NCI-H1436 (cell line): Measurements from ENCODE around the gene FSTL3.
A peak's percentile ranks its signal among the peaks of the same experiment; 100 is the strongest.
"Not testable (repeated sequence)": the region's sequence is repeated elsewhere in the genome, so short reads cannot be mapped to it uniquely, and the experiment has no call there.

Source experiments
- DNase-seq: peaks from one replicate; lab custom pipeline; 2025; lab: John Stamatoyannopoulos, UW

Gene FSTL3

DNA sequence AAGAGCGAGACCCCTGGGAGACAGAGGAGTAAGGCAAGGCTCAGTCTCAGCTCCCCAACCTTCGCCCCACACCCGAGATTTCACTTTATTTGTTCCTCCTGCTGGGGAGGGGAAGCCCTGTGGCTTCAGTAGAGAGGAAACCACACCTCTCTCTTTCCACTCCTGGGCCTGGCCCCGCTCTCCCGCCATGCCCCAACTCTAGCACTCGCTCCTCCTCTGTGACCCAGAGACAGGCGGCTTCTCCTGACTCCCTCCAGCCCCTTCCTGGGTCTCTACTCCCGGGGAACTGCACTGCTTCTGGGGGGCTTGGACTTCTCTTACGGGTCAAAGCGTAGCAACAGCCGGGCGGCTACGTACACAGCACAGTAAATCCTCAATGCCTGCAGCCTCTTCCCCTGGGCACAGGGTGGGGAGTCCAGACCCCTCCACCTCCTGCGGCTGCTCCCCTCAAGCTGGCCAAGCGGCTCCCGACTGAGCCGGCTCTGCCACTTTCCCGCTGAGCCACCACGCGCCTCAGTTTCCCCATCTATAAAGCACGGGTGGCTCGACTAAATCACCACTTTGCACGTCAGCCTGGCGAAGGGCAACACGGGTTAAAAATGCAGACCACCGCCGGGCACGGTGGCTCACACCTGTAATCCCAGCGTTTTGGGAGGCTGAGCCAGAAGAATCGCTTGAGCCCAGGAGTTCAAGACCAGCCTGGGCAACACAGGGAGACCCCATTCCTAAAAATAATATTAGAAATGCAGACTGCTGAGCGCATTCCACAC lies 14.6 kb upstream of the FSTL3 start:
- no peak for DNase-seq

DNA sequence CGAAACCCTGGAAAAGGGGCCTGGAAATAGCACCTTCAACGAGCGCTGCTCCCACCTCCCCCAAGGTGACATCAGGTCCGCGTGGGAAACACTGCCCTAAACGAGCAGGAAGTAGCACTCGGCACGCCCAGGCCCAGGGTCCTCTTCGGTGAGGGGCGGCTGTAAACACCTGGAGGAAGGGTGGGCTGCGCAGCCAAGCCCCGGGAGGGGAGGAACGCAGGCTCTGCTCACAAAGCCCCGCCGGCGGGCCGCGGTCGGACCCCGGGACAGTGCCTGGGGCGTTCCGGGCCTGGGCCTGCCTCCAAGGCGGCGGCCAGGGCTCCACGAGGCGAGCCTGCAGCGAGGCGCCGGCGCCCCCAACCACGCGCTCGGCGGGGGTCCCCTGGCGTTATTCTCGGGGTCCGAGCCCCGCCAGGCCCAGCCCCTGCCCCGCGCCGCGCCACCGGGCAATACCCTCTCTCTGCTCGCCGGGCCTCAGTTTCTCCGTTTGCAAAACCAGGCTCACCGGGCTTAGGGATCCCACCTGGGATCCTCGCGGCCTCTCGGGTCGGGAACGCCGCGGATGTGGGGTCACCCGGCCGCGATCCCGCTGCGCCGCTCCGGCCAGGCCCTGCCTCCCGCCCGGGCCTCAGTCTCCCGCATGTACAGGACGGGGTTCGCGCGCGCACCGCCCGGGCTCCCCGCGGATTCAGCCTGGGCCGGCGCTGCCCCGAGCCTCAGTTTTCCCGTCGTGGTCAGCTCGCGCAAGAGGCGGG lies 13.8 kb upstream of the FSTL3 start:
- DNase-seq = peak; percentile 20

DNA sequence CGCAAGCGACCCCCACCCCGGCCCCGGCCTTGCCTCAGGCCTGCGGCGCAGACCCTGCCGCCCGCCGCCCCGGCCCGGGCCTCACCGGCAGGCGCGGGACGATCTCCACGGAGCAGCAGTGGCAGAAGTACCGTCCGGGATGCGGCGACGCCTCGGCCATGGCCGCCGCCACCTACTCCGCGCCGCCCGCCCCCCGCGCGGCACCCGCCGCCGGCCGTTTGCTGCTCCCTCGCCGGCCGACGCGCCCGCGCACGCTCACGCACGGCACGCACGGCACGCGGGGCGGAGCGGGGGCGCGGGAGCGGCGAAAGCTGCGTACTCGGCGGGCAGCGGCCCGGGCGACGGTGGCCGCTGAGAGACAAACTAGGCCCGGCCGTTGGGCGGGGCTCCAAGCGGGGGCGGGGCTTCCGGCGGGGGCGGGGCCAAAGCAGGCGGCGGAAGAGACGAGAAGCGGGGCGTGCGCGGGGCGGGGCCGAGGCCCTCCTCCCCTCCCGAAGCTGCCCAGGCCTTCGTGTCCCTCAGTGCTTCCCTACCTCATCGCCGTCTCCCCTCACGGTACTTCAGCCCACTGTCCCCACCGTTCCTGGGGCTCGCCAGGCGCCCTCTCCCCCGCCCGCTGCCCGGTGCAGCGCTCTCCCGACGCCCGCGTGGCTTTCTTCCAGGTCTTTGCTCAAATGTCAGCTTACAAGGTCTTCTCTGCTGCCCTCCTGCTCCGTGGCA lies 13.1 kb upstream of the FSTL3 start, which contains the start of gene RNF126:
Gene RNF126, minus strand, starts transcription at position 253 of the 720 bp plus-strand sequence. Its CDS starts 93 bp downstream, at position 160.
- peak; percentile 83 for DNase-seq

DNA sequence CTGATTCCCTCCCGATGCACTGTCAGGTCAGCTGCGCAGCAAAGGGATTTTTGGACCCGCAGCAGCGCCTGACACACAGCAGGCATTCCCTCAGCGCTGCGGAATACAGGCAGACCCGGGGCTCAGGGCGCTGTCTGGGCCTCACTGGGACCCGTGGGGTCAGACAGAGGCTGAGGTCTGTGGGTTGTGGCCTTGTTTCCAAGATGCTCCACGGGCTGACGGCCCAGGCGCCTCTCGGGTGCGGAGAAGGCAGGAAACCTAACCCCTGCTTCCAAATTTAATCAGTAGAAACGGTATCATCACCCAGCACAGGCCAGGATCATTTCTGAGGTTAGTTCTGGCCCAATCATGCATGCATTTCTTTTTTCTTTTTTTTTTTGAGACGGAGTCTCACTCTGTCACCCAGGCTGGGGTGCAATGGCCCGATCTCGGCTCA lies 12.5 kb upstream of the FSTL3 start:
- DNase-seq = no peak

DNA sequence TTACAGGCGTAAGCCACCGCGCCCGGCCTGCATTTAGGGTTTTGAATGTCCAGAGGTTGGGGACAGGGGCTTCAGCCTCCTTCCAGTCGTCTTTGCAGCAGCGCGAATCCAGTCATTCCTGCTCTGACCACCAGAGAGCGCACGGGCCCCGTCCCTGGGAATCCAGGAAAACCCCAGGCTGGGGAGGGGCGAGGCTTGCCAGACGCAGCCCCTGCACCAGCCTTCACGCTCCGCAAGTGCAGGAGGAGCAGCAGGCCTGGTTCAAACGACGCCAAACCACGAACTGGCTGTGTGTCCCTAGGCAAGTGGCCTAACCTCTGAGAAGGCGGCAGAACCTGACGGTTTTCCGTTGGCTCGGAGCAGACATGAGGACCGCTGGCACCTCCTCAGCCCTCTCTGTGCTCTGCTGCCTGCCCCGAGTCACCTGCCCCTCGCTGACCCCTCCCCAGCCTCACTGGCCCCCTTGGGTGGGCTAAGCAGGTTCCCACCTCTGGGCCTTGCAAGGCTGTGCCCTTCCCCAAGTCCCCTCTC lies 11.2 kb upstream of the FSTL3 start:
- DNase-seq = peak; percentile 88

DNA sequence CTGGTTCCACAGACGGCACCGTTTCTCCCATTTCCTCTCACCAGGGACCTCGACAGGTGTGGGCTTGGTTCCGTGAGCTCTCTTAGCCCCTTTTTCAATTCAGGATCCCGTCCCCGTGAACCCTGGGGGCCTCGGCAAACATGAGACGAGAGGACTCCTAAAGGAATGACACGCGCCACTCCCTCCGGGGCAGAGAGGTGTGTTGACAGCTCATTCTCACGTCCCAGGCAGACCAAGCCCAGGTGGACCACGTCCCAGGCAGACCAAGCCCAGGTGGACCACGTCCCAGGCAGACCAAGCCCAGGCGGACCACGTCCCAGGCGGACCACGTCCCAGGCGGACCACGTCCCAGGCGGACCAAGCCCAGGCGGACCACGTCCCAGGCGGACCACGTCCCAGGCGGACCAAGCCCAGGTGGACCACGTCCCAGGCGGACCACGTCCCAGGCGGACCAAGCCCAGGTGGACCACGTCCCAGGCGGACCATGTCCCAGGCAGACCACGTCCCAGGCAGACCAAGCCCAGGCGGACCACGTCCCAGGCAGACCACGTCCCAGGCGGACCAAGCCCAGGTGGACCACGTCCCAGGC lies 9.1 kb upstream of the FSTL3 start:
- not testable (repeated sequence) for DNase-seq

DNA sequence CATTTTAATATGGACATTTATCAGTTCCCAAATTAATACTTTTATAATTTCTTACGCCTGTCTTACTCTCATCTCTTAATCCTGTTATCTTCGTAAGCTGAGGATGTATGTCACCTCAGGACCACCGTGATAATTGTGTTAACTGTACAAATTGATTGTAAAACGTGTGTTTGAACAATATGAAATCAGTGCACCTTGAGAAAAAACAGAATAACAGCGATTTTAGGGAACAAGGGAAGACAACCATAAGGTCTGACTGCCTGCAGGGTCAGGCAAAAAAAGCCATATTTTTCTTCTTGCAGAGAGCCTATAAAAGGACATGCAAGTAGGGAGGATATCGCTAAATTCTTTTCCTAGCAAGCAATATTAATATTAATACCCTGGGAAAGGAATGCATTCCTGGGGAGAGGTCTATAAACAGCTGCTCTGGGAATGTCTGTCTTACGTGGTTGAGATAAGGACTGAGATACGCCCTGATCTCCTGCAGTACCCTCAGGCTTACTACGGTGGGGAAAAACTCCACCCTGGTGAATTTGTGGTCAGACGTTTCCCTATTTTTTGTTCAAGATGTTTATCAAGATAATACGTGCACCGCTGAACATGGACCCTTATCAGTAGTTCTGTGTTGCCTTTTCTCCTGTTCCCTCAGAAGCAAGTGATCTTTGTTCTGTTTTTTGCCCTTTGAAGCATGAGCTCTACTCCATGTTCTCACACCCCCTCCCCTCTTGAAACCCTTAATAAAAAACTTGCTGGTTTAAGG lies 7.3 kb upstream of the FSTL3 start:
- not testable (repeated sequence) for DNase-seq

DNA sequence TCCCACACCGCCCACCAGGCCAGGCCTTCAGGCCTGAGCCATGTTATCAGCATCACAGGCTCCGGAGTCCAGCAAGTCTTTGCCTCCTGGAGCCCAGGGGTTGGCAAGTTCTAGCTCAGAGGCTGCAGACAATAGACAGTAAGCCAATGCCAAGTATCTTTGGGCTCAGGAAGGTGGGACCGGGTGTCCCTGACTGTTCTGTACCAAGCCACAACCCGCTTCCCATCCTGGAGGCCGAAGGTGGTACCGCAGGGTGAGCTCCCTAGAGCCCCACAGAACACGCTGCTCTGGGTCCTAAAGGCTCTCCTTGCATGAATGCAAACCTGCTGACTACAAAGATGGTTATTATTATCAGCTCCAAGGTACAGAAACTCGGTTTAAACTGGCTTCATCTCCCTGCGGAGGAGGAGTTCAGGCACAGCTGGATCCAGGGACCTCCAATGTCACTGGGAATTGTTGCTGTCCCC lies 5.5 kb upstream of the FSTL3 start:
- DNase-seq = no peak

DNA sequence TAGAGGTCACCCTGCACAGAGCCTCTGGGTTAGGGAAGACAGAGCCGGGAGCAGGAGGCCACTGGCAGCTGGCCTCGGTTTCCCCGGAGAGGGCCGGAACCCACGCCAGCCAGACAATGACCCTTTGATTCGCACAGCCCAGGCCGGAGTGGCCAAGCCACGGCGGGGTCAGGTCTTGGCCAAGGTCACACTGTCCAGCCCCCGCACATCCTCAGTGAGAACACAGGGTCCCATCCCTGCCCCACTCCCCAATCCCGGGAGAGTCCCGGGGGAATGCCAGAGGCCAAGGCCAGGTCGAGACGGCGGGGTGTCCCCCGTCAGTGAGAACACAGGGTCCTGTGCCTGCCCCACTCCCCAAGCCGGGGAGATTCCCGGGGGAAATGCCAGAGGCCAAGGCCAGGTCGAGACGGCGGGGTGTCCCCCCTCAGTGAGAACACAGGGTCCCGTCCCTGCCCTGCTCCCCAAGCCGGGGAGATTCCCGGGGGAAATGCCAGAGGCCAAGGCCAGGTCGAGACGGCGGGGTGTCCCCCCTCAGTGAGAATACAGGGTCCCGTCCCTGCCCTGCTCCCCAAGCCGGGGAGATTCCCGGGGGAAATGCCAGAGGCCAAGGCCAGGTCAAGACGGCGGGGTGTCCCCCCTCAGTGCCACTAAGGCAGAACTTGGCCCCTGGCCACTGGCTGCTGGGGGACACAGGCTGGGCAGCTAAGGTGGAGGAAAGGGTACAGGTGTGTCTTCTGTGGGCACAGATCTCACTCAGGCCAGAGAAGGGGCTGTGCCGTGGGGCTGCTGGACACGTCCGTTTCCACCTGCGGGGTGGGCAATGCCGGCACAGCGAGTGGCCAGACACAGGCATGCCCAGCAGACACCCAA lies 1.7 kb upstream of the FSTL3 start:
- no peak for DNase-seq

DNA sequence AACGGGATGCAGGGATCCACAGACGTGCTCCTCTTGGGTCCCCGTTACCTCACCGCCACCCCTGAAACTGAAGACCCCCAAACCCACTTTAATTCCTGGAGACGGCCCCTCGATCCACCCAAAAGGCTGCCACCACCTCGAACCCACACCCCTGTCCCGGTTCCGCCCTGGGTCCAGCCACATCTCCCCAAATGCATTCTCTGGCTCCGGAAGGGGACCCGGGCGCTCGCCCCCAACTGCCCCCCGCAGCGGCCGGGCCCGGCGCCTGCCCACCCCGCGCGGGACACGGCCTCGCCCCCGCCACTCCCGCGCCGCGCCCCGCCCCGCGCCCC lies 219 bp upstream of the FSTL3 start:
- DNase-seq = no peak

DNA sequence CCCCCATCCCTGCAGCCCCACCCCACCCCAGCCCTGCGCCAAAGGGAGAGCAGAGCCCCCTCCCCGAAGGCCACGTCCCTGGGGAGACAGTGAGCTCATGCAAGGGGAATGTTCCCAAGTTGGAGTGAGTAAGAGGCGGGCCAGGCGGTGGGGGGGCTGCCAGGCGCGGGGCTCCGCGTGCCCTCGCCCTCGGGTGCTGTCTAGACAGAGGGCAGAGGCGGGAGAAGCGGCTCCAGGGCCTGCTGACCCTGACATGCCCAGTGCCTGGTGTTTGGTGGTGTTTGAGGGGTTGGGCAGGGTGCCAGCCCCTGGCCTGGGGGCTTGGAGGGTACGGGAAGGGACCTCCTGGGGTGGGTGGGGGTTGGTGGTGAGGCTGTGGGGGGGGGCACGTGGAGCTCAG lies 1.0 kb downstream of the FSTL3 start:
- DNase-seq = no peak

DNA sequence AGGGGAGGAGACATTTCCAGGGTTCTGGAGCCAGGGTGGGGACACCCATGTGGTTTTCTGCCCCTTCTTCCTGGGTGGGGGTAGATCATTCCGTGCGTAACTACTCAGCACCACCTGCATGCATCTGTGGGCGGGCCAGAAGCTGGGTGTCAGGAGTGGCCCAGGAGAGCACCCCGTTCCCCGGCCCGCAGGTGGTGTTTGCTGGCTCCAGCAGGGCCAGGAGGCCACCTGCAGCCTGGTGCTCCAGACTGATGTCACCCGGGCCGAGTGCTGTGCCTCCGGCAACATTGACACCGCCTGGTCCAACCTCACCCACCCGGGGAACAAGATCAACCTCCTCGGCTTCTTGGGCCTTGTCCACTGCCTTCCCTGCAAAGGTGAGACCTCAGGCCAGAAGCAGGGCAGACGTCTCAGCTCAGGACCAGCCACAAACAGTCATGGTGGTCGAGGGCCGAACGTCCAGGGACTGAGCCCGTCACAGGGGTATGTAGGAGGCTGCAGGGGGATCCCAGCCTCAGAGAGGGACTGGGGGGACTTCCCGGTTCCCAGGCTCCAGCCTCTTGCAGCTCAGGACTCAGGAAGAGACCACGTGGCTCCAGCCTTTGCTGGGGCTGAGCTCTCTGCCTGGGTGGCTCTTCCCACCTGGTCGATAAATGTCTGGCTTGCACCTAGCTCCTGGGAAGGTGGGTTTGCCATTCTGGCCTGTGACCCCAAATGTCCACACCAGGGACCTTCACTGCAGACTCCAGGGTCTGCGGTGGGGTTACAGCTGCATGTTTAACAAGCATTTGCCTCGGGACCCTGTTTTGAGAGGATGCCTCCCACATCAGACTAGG lies 1.6 kb downstream of the FSTL3 start:
- no peak for DNase-seq

DNA sequence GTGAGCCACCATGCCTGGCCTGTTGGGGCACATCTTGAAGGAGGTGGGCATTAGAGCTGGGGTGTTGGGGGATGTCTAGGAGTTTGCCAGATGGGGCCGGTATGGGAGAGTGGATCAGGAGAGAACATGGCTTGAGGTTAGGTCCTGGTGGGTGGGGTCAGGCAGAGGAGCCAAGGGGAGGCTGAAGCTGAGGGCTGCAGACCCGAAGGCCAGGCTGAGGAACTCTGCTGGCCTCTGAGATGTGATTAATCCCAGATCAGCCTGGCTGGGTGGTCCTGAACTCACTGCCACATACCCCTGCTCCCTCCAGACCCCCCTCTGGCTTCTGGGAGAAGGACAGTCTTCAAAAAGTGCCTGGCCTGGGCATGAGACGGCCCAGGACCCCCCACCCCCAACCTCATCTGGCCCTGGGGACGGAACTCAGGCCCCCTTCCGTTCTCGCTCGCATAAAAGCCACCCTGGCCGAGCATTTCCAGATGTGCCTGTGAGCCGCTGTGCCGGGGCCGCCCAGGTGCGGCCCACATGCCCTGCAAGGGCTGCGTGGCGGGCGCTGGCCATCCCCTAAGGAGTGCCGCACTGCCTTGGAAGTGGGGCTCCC lies 2.7 kb downstream of the FSTL3 start:
- DNase-seq = no peak

DNA sequence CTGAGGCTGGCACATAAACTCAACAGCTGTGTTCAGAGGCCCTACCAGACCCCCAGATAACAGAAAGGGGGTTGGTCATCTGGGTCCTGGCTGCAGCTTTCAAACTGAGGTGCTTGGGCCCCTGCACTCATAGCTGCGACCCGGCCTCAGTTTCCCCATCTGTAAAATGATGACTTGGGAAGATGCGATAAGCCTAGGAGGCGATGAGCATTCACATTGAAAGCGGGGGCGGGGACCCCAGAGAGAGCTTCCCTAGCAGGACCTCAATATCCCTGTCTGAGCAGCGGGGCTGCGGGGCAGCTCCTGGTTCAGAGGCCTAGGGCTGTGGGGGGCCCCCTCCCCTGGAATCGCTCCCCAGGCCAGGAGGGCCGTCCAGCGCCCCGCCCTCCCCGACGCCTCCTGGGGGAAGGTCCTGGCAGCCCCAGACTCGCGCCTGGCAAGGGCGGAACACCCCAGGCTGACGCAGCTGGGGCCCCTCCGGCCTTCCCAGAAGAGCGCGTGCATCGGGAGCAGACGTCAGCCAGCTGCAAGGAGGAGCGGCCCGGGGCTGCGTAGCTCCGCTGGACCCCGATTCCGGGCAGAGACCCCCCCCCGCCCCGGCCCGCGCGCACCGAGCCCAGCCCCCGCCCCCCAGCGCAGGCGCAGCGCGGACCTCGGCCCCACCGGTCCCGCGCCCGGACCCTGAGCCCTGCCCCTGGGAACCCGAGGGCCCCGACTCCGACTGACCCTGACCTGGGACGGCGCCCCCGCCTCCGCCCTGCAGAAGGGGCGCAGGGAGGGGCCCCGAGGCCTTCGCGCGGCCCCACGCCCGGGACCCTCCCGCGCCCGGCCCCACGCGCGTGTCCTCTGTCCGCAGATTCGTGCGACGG lies 3.5 kb downstream of the FSTL3 start:
- no peak for DNase-seq

DNA sequence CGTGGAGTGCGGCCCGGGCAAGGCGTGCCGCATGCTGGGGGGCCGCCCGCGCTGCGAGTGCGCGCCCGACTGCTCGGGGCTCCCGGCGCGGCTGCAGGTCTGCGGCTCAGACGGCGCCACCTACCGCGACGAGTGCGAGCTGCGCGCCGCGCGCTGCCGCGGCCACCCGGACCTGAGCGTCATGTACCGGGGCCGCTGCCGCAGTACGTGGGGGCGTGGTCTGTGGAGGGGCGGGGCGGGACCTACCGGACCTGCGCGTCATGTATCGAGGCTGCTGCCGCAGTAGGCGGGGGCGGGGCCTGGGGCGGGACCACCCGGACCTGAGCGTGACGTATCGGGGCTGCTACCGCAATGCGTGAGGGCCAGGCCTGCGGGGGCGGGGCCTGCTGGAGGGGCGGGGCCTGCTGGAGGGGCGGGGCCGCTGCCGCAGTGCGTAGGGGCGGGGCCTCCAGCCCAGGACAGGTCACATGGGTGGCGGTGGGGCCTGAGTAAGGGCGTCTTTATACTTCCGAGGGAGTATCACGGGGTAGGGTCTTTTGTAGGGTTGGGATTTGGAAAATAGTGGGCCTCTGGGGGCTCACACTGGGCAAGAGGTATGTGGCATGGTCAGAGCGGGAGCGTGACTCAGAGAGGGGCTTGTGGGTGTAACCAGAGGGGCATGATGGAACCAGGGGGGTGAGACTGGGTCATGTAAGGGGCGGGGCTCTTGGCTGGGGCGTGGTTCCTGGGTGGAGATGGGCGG lies 4.3 kb downstream of the FSTL3 start:
- peak; percentile 96 for DNase-seq

DNA sequence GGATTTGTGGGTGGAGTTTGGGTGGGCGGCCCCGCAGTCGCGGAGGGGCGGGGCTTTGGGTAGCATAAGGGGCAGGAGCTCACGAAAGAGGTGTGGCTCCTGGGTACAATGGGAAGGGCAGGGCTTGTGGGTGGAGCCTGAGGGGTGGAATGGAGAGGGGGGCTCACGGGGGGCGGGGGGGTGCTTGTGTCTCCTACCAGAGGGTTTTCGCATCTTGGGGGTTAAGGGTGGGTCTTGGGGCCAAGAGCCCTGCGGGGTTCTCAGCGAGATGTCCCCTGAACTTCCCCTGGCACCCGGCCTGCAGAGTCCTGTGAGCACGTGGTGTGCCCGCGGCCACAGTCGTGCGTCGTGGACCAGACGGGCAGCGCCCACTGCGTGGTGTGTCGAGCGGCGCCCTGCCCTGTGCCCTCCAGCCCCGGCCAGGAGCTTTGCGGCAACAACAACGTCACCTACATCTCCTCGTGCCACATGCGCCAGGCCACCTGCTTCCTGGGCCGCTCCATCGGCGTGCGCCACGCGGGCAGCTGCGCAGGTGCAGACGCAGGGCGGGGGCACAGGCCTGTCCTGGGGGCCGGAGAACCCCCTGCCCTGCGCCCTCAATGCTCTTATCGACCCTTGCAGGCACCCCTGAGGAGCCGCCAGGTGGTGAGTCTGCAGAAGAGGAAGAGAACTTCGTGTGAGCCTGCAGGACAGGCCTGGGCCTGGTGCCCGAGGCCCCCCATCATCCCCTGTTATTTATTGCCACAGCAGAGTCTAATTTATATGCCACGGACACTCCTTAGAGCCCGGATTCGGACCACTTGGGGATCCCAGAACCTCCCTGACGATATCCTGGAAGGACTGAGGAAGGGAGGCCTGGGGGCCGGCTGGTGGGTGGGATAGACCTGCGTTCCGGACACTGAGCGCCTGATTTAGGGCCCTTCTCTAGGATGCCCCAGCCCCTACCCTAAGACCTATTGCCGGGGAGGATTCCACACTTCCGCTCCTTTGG lies 5.1 kb downstream of the FSTL3 start:
- DNase-seq = no peak
